GM12878 (cell line): ENCODE data around the gene C4BPB. TPM values are rescaled to one million over a fixed set of nuclear protein-coding genes. Genes with fewer than 3 reads are reported as not detected.

Experiments
- CBFB ChIP-seq: IDR thresholded peaks from 2 replicates; pipeline ENCODE4 v1.6.1; 2016; ENCODE audit warnings: antibody characterized with exemption, low read depth
- CEBPB ChIP-seq, 2 experiments: fragments of 150-350 bp in 1 of 2; IDR thresholded peaks; 2 replicates each; pipeline ENCODE4 v1.6.1; 2012 to 2014; ENCODE audit warnings: low read depth in 2 of 2, low read length in 2 of 2, borderline replicate concordance in 1 of 2, inconsistent platforms in 1 of 2
- CHD4 ChIP-seq: fragments of 200-600 bp; sonication (generic); IDR thresholded peaks from 2 replicates; pipeline ENCODE4 v1.6.1; 2016; ENCODE audit warnings: mild to moderate bottlenecking
- TARDBP ChIP-seq: IDR thresholded peaks from 2 replicates; pipeline ENCODE4 v1.6.1; 2016; ENCODE audit warnings: borderline replicate concordance
- ZNF384 ChIP-seq: IDR thresholded peaks from 2 replicates; pipeline ENCODE4 v1.6.1; 2012; ENCODE audit warnings: low read depth, mild to moderate bottlenecking, low read length, improper control_type of control experiment, borderline replicate concordance
- polyA plus RNA-seq, 11 experiments: library from polyadenylated mRNA; depleted of rRNA in 4 of 11; unstranded in 6 of 11; stranded (reverse) in 5 of 11; fragments of >200 nt; fragmentation: Nextera tagmentation in 4 of 11; fragmentation: Illumina TruSeq in 1 of 11; extraction: Ambion mirVana in 4 of 11; extraction: Trizol in 1 of 11; gene quantifications; 1 replicate in 1 of 11; 2 replicates in 10 of 11; pipeline versions ENCODE4 v1.2.1 to v1.2.3, GENCODE V29; 2011 to 2016; ENCODE audit warnings: inconsistent platforms in 2 of 11, missing spikeins in 2 of 11, low read depth in 1 of 11
- total RNA-seq, 4 experiments: library from RNA; depleted of rRNA in 3 of 4; stranded (reverse); fragments of >200 nt in 3 of 4; fragmentation: Illumina TruSeq in 1 of 4; extraction: Trizol in 1 of 4; gene quantifications; 2 replicates each; pipeline versions ENCODE4 v1.2.1 to v1.2.3, GENCODE V29; 2013 to 2021

Gene C4BPB
- total and polyA plus RNA-seq, 10 of the 15 experiments (the other 5 are each of a cell fraction or from before 2014, with no cell fraction given), result 0.31 to 1.2 (median 0.53) TPM; not detected in 1

- no peak for TF ChIP-seq CEBPB (IDR thresholded peaks at IDR 0.05; ENCODE audit: borderline replicate concordance in 1 of 2, low read depth in 2 of 2, low read length in 2 of 2)
- TF ChIP-seq ZNF384, result no peak
- no peak for TF ChIP-seq TARDBP
- TF ChIP-seq CBFB, result no peak
- no peak for TF ChIP-seq CHD4
Observed at GRCh38 chr1:207145401-207146058, 56.9 kb downstream of the C4BPB start (continued).

Other genes starting within 250 kb of the C4BPB start
Only the 7 nearest of the 10 such genes appear.
- 112 and 125 TPM in 2 replicates for gene FCMR, start 166.9 kb upstream of the C4BPB start, total RNA-seq (2014; rRNA removed)
- 95.3 and 97.0 TPM in 2 replicates for gene FCMR, start 166.9 kb upstream of the C4BPB start, total RNA-seq (2014; rRNA removed; fragmentation: Illumina TruSeq; extraction: Trizol)
- 191 and 207 TPM in 2 replicates for gene FCMR, start 166.9 kb upstream of the C4BPB start, total RNA-seq (2021)
- gene FCMR, start 166.9 kb upstream of the C4BPB start, polyA plus RNA-seq (2011; rRNA removed), result 110 and 200 TPM in 2 replicates
- 245 and 297 TPM in 2 replicates for gene FCMR, start 166.9 kb upstream of the C4BPB start, polyA plus RNA-seq (2014; fragmentation: Illumina TruSeq; extraction: Trizol)
- gene FCMR, start 166.9 kb upstream of the C4BPB start, polyA plus RNA-seq (2014; fragmentation: Nextera tagmentation; extraction: Ambion mirVana), result 10 to 100 TPM; 79.7 to 81.7 TPM
- 155 and 157 TPM in 2 replicates for gene FCMR, start 166.9 kb upstream of the C4BPB start, polyA plus RNA-seq (2014; rRNA removed)
- 100 to 1,000 TPM; 107 to 120 TPM for gene FCMR, start 166.9 kb upstream of the C4BPB start, polyA plus RNA-seq (2016; fragmentation: Nextera tagmentation; extraction: Ambion mirVana)
- 1.6 and 1.8 TPM in 2 replicates for gene PIGR, start 142.4 kb upstream of the C4BPB start, total RNA-seq (2014; rRNA removed)
- 7.6 and 7.9 TPM in 2 replicates for gene PIGR, start 142.4 kb upstream of the C4BPB start, total RNA-seq (2014; rRNA removed; fragmentation: Illumina TruSeq; extraction: Trizol)
- gene PIGR, start 142.4 kb upstream of the C4BPB start, total RNA-seq (2021), result 4.7 and 5.0 TPM in 2 replicates
- 1.7 and 1.8 TPM in 2 replicates for gene PIGR, start 142.4 kb upstream of the C4BPB start, polyA plus RNA-seq (2011; rRNA removed)
- 4.1 and 14.3 TPM in 2 replicates for gene PIGR, start 142.4 kb upstream of the C4BPB start, polyA plus RNA-seq (2014; fragmentation: Illumina TruSeq; extraction: Trizol)
- gene PIGR, start 142.4 kb upstream of the C4BPB start, polyA plus RNA-seq (2014; fragmentation: Nextera tagmentation; extraction: Ambion mirVana), result 1 to 10 TPM; 1.1 to 2.0 TPM
- gene PIGR, start 142.4 kb upstream of the C4BPB start, polyA plus RNA-seq (2014; rRNA removed), result 1.7 and 2.4 TPM in 2 replicates
- 1 to 10 TPM in 1 of 2 experiments, under 1 TPM in 1; 0.96 to 1.2 TPM for gene PIGR, start 142.4 kb upstream of the C4BPB start, polyA plus RNA-seq (2016; fragmentation: Nextera tagmentation; extraction: Ambion mirVana)
- gene FCAMR, start 118.4 kb upstream of the C4BPB start, total RNA-seq (2014; rRNA removed), result 0.06 and 0.16 TPM in 2 replicates
- gene FCAMR, start 118.4 kb upstream of the C4BPB start, total RNA-seq (2014; rRNA removed; fragmentation: Illumina TruSeq; extraction: Trizol), result 0.04 and 0.14 TPM in 2 replicates
- not detected in 2 replicates for gene FCAMR, start 118.4 kb upstream of the C4BPB start, total RNA-seq (2021)
- 0.08 TPM in 1 of 2 replicates, not detected in the other for gene FCAMR, start 118.4 kb upstream of the C4BPB start, polyA plus RNA-seq (2011; rRNA removed)
- 0.04 and 0.11 TPM in 2 replicates for gene FCAMR, start 118.4 kb upstream of the C4BPB start, polyA plus RNA-seq (2014; fragmentation: Illumina TruSeq; extraction: Trizol)
- gene FCAMR, start 118.4 kb upstream of the C4BPB start, polyA plus RNA-seq (2014; fragmentation: Nextera tagmentation; extraction: Ambion mirVana), result under 1 TPM in 1 of 2 experiments, not detected in 1; 0.05 TPM
- 0.15 and 0.16 TPM in 2 replicates for gene FCAMR, start 118.4 kb upstream of the C4BPB start, polyA plus RNA-seq (2014; rRNA removed)
- under 1 TPM in 1 of 2 experiments, not detected in 1; 0.14 TPM for gene FCAMR, start 118.4 kb upstream of the C4BPB start, polyA plus RNA-seq (2016; fragmentation: Nextera tagmentation; extraction: Ambion mirVana)
- gene C1orf116, start 56.1 kb upstream of the C4BPB start, total RNA-seq (2014; rRNA removed), result not detected in 2 replicates
- gene C1orf116, start 56.1 kb upstream of the C4BPB start, total RNA-seq (2014; rRNA removed; fragmentation: Illumina TruSeq; extraction: Trizol), result not detected in 2 replicates
- 0.03 and 0.08 TPM in 2 replicates for gene C1orf116, start 56.1 kb upstream of the C4BPB start, total RNA-seq (2021)
- 0.01 TPM in 1 of 2 replicates, not detected in the other for gene C1orf116, start 56.1 kb upstream of the C4BPB start, polyA plus RNA-seq (2011; rRNA removed)
- gene C1orf116, start 56.1 kb upstream of the C4BPB start, polyA plus RNA-seq (2014; fragmentation: Illumina TruSeq; extraction: Trizol), result not detected in 2 replicates
- gene C1orf116, start 56.1 kb upstream of the C4BPB start, polyA plus RNA-seq (2014; fragmentation: Nextera tagmentation; extraction: Ambion mirVana), result not detected
- not detected in 2 replicates for gene C1orf116, start 56.1 kb upstream of the C4BPB start, polyA plus RNA-seq (2014; rRNA removed)
- not detected for gene C1orf116, start 56.1 kb upstream of the C4BPB start, polyA plus RNA-seq (2016; fragmentation: Nextera tagmentation; extraction: Ambion mirVana)
- gene YOD1, start 37.7 kb upstream of the C4BPB start, total RNA-seq (2014; rRNA removed), result 7.7 and 9.5 TPM in 2 replicates
- 7.9 TPM in 2 replicates for gene YOD1, start 37.7 kb upstream of the C4BPB start, total RNA-seq (2014; rRNA removed; fragmentation: Illumina TruSeq; extraction: Trizol)
- 6.9 and 7.1 TPM in 2 replicates for gene YOD1, start 37.7 kb upstream of the C4BPB start, total RNA-seq (2021)
- gene YOD1, start 37.7 kb upstream of the C4BPB start, polyA plus RNA-seq (2011; rRNA removed), result 4.4 and 5.6 TPM in 2 replicates
- 6.6 and 7.9 TPM in 2 replicates for gene YOD1, start 37.7 kb upstream of the C4BPB start, polyA plus RNA-seq (2014; fragmentation: Illumina TruSeq; extraction: Trizol)
- gene YOD1, start 37.7 kb upstream of the C4BPB start, polyA plus RNA-seq (2014; fragmentation: Nextera tagmentation; extraction: Ambion mirVana), result 1 to 10 TPM; 2.1 to 2.2 TPM
- gene YOD1, start 37.7 kb upstream of the C4BPB start, polyA plus RNA-seq (2014; rRNA removed), result 3.3 and 4.0 TPM in 2 replicates
- 1 to 10 TPM; 4.9 to 5.1 TPM for gene YOD1, start 37.7 kb upstream of the C4BPB start, polyA plus RNA-seq (2016; fragmentation: Nextera tagmentation; extraction: Ambion mirVana)
- gene PFKFB2, start 35.6 kb upstream of the C4BPB start, total RNA-seq (2014; rRNA removed), result 1.1 and 1.2 TPM in 2 replicates
- 1.1 and 1.3 TPM in 2 replicates for gene PFKFB2, start 35.6 kb upstream of the C4BPB start, total RNA-seq (2014; rRNA removed; fragmentation: Illumina TruSeq; extraction: Trizol)
- 0.95 and 1.9 TPM in 2 replicates for gene PFKFB2, start 35.6 kb upstream of the C4BPB start, total RNA-seq (2021)
- gene PFKFB2, start 35.6 kb upstream of the C4BPB start, polyA plus RNA-seq (2011; rRNA removed), result 1.3 and 1.6 TPM in 2 replicates
- gene PFKFB2, start 35.6 kb upstream of the C4BPB start, polyA plus RNA-seq (2014; fragmentation: Illumina TruSeq; extraction: Trizol), result 0.62 and 1.1 TPM in 2 replicates
- under 1 TPM; 0.40 to 0.47 TPM for gene PFKFB2, start 35.6 kb upstream of the C4BPB start, polyA plus RNA-seq (2014; fragmentation: Nextera tagmentation; extraction: Ambion mirVana)
- gene PFKFB2, start 35.6 kb upstream of the C4BPB start, polyA plus RNA-seq (2014; rRNA removed), result 0.44 and 1.2 TPM in 2 replicates
- under 1 TPM; 0.43 to 0.63 TPM for gene PFKFB2, start 35.6 kb upstream of the C4BPB start, polyA plus RNA-seq (2016; fragmentation: Nextera tagmentation; extraction: Ambion mirVana)
- gene C4BPA, start 15.4 kb downstream of the C4BPB start, total RNA-seq (2014; rRNA removed), result not detected in 2 replicates
- not detected in 2 replicates for gene C4BPA, start 15.4 kb downstream of the C4BPB start, total RNA-seq (2014; rRNA removed; fragmentation: Illumina TruSeq; extraction: Trizol)
- 0.21 and 0.31 TPM in 2 replicates for gene C4BPA, start 15.4 kb downstream of the C4BPB start, total RNA-seq (2021)
- not detected in 2 replicates for gene C4BPA, start 15.4 kb downstream of the C4BPB start, polyA plus RNA-seq (2011; rRNA removed)
- not detected in 2 replicates for gene C4BPA, start 15.4 kb downstream of the C4BPB start, polyA plus RNA-seq (2014; fragmentation: Illumina TruSeq; extraction: Trizol)
- gene C4BPA, start 15.4 kb downstream of the C4BPB start, polyA plus RNA-seq (2014; fragmentation: Nextera tagmentation; extraction: Ambion mirVana), result not detected
- gene C4BPA, start 15.4 kb downstream of the C4BPB start, polyA plus RNA-seq (2014; rRNA removed), result not detected in 2 replicates
- not detected for gene C4BPA, start 15.4 kb downstream of the C4BPB start, polyA plus RNA-seq (2016; fragmentation: Nextera tagmentation; extraction: Ambion mirVana)